Kidney (tissue), 14 donors: ENCODE results near the gene YIPF1. TPM values are rescaled to one million over a fixed set of nuclear protein-coding genes. Genes with fewer than 3 reads are reported as not detected.

Experiments
- DNase-seq, 5 donors: peaks; one replicate each; pipeline ENCODE4 v3.0.0-alpha.2; 2013 to 2020
- FAIRE-seq: peaks from 2 replicates; lab custom pipeline; 2012; peaks lifted over from hg19 to GRCh38; lab: Jason Lieb, UNC
- H3K27ac ChIP-seq, 2 donors: one replicate each; pipeline ENCODE4 v1.7.0; 2013; ENCODE audit warnings: low read depth in 2 of 2, low read length in 2 of 2, inconsistent platforms in 1 of 2
- H3K27me3 ChIP-seq: one replicate; pipeline ENCODE4 v1.7.1; 2013; ENCODE audit warnings: low read length, inconsistent platforms; ENCODE audit not compliant: control insufficient read depth, insufficient read depth
- H3K36me3 ChIP-seq, 3 donors: one replicate each; pipeline versions ENCODE4 v1.7.0 to v1.7.1; 2013; ENCODE audit warnings: low read length in 3 of 3, control low read depth in 1 of 3, inconsistent platforms in 1 of 3; ENCODE audit not compliant: insufficient read depth in 3 of 3, control insufficient read depth in 2 of 3
- H3K4me1 ChIP-seq, 3 donors: one replicate each; pipeline versions ENCODE4 v1.7.0 to v1.7.1; 2013; ENCODE audit warnings: low read length in 3 of 3, inconsistent platforms in 1 of 3, low read depth in 1 of 3; ENCODE audit not compliant: control insufficient read depth in 2 of 3, insufficient read depth in 2 of 3
- H3K4me3 ChIP-seq, 3 donors: one replicate each; pipeline versions ENCODE4 v1.7.0 to v1.8.1; 2013; ENCODE audit warnings: low read length in 3 of 3, control low read depth in 1 of 3, inconsistent platforms in 1 of 3
- H3K9ac ChIP-seq, 3 donors: one replicate each; pipeline versions ENCODE4 v1.7.0 to v1.7.1; 2013; ENCODE audit warnings: low read length in 3 of 3, control low read depth in 1 of 3, inconsistent platforms in 1 of 3
- H3K9me3 ChIP-seq, 3 donors: one replicate each; pipeline versions ENCODE4 v1.7.0 to v1.7.1; 2013; ENCODE audit warnings: low read length in 3 of 3, control low read depth in 1 of 3, inconsistent platforms in 1 of 3; ENCODE audit not compliant: control insufficient read depth in 2 of 3, insufficient read depth in 1 of 3
- intact Hi-C: fragments of 100-400 bp; cut with DNase I; formaldehyde crosslinking; loops from one replicate; pipeline ENCODE4 v1.11.1; 2022
- polyA plus RNA-seq: library from polyadenylated mRNA; stranded (reverse); fragments of 350-450 nt; fragmentation: Illumina TruSeq; extraction: RNeasy Lipid Tissue Mini Kit (QIAGEN cat#74804); gene quantifications from one replicate; pipeline ENCODE4 v1.2.3, GENCODE V29; 2014; ENCODE audit warnings: low read depth, low replicate concordance; ENCODE audit not compliant: insufficient read depth
- total RNA-seq: library from RNA; stranded (reverse); fragmentation: NEBNext Ultra II Directional; extraction: Animal tissue kit (Norgen Biotek cat#: 25700); gene quantifications from one replicate; pipeline ENCODE4 v1.2.1, GENCODE V29; 2021
- TF ChIP-seq, protein P1 (sequence below): IDR thresholded peaks from 3 replicates; pipeline ENCODE4 v1.5.1; 2012; ENCODE audit warnings: mild to moderate bottlenecking, moderate library complexity, borderline replicate concordance; ENCODE audit not compliant: insufficient read depth; ENCODE audit errors: extremely low read depth
- donor health status: control.
- donor health status: control.
- donor health status: control.
- donor health status: control.
- donor health status: control.
- donor health status: DM: yes; HTN: yes; CAD: no.
- donor health status: Normal renal cell carcinoma (clear cell type).

Gene YIPF1
- total and polyA plus RNA-seq, 2 donors from 2014 or later: 33.3 to 49.4 TPM

- FAIRE-seq (no peak), DNase-seq (peak in 2 of 5 donors; percentile 31 to 61)
- Histone ChIP-seq H3K4me3 (no peak overlapping the region), H3K27me3 (no peaks in the 10 kb centered on the region), H3K36me3 (peaks cover 0 to 8% (median 0%) of the 10 kb centered on the region in 3 donors), H3K4me1 (no peaks in the 10 kb centered on the region), H3K9ac (no peak overlapping the region), H3K27ac (no peak overlapping the region), H3K9me3 (no peaks in the 10 kb centered on the region)
- intact Hi-C loops: no loop called here
- TF ChIP-seq, protein P1, sequence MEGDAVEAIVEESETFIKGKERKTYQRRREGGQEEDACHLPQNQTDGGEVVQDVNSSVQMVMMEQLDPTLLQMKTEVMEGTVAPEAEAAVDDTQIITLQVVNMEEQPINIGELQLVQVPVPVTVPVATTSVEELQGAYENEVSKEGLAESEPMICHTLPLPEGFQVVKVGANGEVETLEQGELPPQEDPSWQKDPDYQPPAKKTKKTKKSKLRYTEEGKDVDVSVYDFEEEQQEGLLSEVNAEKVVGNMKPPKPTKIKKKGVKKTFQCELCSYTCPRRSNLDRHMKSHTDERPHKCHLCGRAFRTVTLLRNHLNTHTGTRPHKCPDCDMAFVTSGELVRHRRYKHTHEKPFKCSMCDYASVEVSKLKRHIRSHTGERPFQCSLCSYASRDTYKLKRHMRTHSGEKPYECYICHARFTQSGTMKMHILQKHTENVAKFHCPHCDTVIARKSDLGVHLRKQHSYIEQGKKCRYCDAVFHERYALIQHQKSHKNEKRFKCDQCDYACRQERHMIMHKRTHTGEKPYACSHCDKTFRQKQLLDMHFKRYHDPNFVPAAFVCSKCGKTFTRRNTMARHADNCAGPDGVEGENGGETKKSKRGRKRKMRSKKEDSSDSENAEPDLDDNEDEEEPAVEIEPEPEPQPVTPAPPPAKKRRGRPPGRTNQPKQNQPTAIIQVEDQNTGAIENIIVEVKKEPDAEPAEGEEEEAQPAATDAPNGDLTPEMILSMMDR: no peak
Observed at GRCh38 chr1:53929246-53929960, 39.8 kb upstream of the YIPF1 start.

DNA sequence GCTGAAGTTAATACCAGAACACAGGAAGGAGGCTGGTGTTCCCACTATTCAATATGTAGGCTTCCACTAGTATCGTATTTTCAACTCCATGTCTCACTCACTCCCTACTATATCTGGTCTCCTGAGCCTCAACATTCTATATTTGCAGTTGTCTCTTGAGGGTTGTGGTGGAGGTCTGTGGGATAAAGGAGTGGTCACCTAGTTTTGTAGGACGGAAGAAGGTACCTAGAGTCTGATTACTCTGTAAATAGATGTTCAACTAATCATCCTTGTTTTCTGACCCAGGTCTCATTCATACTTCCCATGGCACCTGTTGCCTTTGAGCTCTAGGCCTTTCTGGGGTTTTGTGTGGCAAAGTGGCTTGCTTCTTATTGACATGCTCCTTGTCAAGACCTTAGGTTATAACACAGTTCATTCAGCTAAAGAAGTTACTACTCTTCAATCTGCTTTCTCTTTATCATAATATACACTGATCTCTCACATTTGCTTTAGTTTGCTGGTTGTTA, 37.8 kb upstream of the YIPF1 start:
- TF ChIP-seq, protein P1: no peak
- H3K4me1 ChIP-seq: no peaks in the 10 kb centered on the region
- intact Hi-C loops: no loop called here
- H3K9ac ChIP-seq: no peak overlapping the region
- DNase-seq (no peak), FAIRE-seq (no peak)
- no peaks in the 10 kb centered on the region for H3K27me3 ChIP-seq
- H3K27ac ChIP-seq: no peak overlapping the region
- H3K9me3 ChIP-seq: no peaks in the 10 kb centered on the region
- H3K36me3 ChIP-seq: peaks cover 0 to 12% (median 2%) of the 10 kb centered on the region in 3 donors
- no peak overlapping the region for H3K4me3 ChIP-seq

- peaks cover 0 to 7% (median 2%) of the 10 kb centered on the region in 3 donors for H3K36me3 ChIP-seq
- TF ChIP-seq, protein P1: no peak
Observed at GRCh38 chr1:53919675-53920066, 30.1 kb upstream of the YIPF1 start.

More at GRCh38 chr1:53919675-53920066, 30.1 kb upstream of the YIPF1 start:
- Histone ChIP-seq H3K9me3 (no peaks in the 10 kb centered on the region), H3K9ac (no peak overlapping the region), H3K4me3 (no peak overlapping the region), H3K27me3 (no peaks in the 10 kb centered on the region), H3K27ac (no peak overlapping the region), H3K4me1 (no peaks in the 10 kb centered on the region)
- FAIRE-seq (no peak), DNase-seq (no peak)
- intact Hi-C loops: no loop called here
